Mucosa of descending colon (tissue), 3 donors: Measurements from ENCODE around the gene HDAC7. TPM values are rescaled to one million over a fixed set of nuclear protein-coding genes. Genes with fewer than 3 reads are reported as not detected.
A peak's percentile ranks its signal among the peaks of the same experiment; 100 is the strongest.
"Not testable (repeated sequence)": the region's sequence is repeated elsewhere in the genome, so short reads cannot be mapped to it uniquely, and the experiment has no call there.

Source experiments
- ATAC-seq: fragments of 200-7000 bp; cut with Tn5 transposase; one replicate; pipeline ENCODE4 v1.9.1; 2020; ENCODE audit warnings: mild to moderate bottlenecking, moderate library complexity
- DNase-seq, 3 donors: peaks; one replicate each; pipeline ENCODE4 v3.0.0-alpha.2; 2020
- H3K36me3 ChIP-seq: fragments of 200-600 bp; one replicate; pipeline ENCODE4 v1.8.0; 2021; ENCODE audit warnings: low read depth, mild to moderate bottlenecking
- H3K4me1 ChIP-seq: fragments of 200-600 bp; one replicate; pipeline ENCODE4 v1.8.0; 2021; ENCODE audit warnings: low read depth, mild to moderate bottlenecking
- H3K4me3 ChIP-seq: fragments of 200-600 bp; one replicate; pipeline ENCODE4 v1.8.0; 2021; ENCODE audit warnings: mild to moderate bottlenecking
- H3K9me3 ChIP-seq: fragments of 200-600 bp; one replicate; pipeline ENCODE4 v1.8.0; 2021; ENCODE audit warnings: mild to moderate bottlenecking
- CTCF ChIP-seq: fragments of 200-600 bp; IDR thresholded peaks from one replicate; pipeline ENCODE4 v1.8.0; 2022; ENCODE audit warnings: antibody characterized with exemption, mild to moderate bottlenecking
- intact Hi-C, 2 donors: fragments of 100-400 bp; cut with DNase I in 1 of 2; cut with micrococcal nuclease in 1 of 2; formaldehyde crosslinking; loops; one replicate each; pipeline versions ENCODE4 v1.11.0 to v1.11.1; 2022; cut with DNase I, micrococcal nuclease
- total RNA-seq, 3 donors: library from RNA; stranded (reverse); fragmentation: NEBNext Ultra II Directional in 2 of 3; extraction: Animal tissue kit (Norgen Biotek cat#: 25700) in 2 of 3; gene quantifications; one replicate each; pipeline versions ENCODE4 v1.2.1 to v1.2.4, GENCODE V29; 2021 to 2023
- donor health status: DM: no; HTN: no; CAD: no; lungs with moderate emphysema.
- donor health status: DM: no; HTN: no; CAD: no.
- donor health status: DM: no; HTN: yes; CAD: no.

HDAC7 gene
- total RNA-seq, 3 donors from 2014 or later = 19.5 to 67.4 (median 33.2) TPM

DNA sequence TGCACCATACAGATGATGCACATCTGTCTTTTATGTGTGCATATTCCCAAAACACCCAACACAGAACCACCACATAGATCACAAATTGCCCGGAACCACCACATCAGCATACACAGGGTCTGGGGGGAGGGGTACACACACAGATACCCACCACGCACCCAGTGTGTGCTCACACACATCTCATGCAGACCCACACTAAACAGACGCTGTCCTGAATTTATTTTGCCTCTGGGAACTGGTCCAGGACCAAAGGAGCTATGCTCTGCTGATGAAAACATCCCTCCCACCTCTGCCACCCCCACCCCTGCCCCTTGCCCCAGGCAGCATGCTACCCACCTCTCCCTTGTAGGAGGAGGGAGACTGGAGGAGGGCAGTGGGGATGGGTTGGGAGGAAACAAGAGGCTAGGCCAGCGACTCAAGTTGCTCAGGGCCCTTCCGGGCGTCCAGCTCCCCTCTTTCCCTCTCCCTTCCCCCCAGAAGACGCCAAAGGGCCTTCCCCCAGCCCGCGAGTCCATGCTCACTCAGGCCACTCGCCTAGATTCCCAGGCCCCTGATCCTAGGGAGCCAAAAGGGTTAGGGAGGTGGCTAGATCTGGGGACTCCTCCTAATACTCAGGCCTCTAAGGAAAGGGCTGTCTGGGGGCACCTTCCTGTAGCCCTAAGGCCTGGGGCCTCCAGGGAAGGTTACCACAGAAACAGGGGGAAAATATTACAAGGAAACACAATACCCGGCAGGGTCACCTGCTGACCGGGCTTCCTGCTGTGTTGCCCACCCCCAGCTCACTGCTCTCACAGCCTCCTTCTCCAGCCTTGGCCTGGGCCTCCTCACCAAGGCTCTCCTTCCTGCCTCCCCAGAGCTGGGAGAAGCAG lies 3.1 kb downstream of the HDAC7 start:
- DNase-seq (no peak), ATAC-seq (no peak)
- peaks cover 38% of the 10 kb centered on the region for H3K4me1 ChIP-seq
- H3K36me3 ChIP-seq = no peaks in the 10 kb centered on the region
- no peak overlapping the region for H3K4me3 ChIP-seq
- H3K9me3 ChIP-seq = no peaks in the 10 kb centered on the region
- no peak for TF ChIP-seq CTCF
- intact Hi-C loops = no loop called here

- H3K36me3 ChIP-seq, H3K4me3 ChIP-seq, H3K9me3 ChIP-seq, DNase-seq, ATAC-seq, intact Hi-C loops: not testable (repeated sequence)
- H3K4me1 ChIP-seq = peaks cover 39% of the 10 kb centered on the region
These were observed 4.3 kb downstream of the HDAC7 start for GRCh38 chr12:47815447-47815846.

DNA sequence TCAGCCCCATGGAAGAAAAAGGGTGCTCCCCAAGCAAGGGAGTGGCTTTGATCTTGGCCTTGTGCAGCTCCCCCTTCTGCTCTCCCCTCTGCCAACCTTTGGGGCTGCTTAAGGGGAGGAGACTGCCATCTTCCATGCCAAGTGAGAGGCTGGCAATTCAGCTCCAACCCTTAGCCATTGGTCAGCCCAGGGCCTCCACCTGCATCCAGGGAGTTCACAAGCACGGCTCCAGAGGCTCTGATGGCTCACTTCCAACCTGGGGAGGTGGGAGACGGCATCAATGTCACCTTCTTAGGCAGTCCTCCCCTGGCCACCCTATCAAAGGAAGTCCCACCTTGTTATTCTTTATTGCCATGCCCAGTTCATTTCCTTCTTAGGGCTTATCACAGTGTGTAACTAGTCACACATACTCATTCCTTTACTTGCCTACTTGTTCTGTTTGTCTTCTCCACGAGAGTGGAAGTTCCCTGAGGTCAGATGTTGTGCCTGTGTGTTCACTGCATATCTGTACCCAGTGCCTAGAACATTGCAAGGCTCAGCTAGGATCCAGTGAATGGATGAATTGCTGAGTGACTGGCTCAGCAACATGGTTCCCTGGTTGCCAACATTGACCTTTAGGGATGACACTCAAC lies 5.0 kb downstream of the HDAC7 start:
- DNase-seq (peak in 1 of 3 donors; percentile 41), ATAC-seq (no peak)
- H3K4me3 ChIP-seq = no peak overlapping the region
- no peaks in the 10 kb centered on the region for H3K36me3 ChIP-seq
- peaks cover 46% of the 10 kb centered on the region for H3K4me1 ChIP-seq
- TF ChIP-seq CTCF = no peak
- intact Hi-C loops = no loop called here
- no peaks in the 10 kb centered on the region for H3K9me3 ChIP-seq

DNA sequence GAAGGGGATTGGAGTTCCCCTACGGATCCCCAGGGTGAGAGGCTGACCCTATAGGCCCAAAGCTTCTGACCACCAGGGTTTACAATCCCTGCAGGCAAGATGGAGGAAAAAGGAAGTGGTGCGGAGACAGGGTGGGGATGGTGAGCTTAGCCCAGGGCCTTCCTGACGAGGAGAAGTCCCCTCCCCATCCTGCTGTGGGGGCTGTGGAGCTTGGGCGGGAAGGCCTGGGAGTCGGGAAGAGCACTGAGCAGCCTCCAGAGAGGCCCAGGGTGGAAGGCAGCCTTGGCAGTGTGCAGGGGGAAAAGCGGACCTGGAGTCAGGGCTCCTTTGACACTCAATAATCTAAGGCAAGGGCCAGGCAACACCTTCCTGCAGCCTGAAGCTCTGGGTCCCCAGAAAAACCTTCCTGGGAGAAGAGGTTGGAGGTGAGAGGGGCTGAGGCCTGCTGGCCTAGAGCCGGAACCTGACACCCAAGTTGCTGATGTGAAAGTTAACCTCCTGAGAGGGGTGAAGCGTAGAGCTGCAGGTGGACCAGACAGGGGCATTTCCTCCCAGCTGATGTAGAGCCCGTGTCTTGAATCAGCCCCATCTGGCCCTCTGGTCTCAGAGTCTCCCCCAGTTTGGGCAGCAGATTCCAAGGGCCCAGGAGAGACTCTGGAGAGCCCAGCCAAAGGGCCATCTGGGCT lies 6.0 kb downstream of the HDAC7 start:
- Histone ChIP-seq H3K9me3 (no peaks in the 10 kb centered on the region), H3K4me1 (peaks cover 56% of the 10 kb centered on the region), H3K36me3 (no peaks in the 10 kb centered on the region), H3K4me3 (peak overlapping the region; percentile 9)
- DNase-seq (peak in 2 of 3 donors; percentile 30 to 59), ATAC-seq (peak; percentile 21)
- intact Hi-C loops = no loop called here
- no peak for TF ChIP-seq CTCF

DNA sequence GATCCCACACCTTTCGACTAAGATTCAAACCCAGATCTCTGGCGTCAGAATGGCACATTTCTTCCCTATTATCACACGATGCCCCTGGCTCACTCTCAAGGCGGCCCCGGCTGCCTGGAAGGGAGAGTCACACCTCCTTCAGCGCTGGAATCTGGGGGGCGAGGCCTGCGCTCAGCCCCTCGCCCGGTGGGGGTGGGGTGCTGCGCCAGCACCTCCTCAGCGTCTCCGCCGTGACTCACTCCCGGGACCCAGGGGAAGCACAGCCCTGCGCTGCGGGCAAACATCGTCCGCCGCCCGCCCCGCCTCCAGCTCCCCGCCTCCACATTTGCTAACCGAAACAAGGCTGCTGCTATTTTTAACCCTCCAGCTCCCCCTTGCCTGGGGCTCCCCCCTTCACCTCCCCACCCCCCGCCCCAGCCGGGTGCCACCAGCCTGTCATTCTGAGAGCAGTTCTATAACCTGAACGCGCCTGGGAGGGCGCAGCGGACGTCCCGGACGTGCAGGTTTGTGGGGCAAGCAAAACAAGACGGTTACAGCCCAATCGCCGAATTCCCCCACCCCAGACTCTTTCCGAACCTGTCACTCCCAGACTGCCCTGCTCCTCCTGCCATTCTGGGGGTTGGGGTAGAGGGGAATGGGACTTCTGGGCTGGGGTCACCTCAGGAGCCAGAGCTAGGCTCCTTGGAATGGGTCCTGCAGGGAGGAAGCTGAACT lies 6.7 kb downstream of the HDAC7 start:
- Histone ChIP-seq H3K4me1 (peaks cover 63% of the 10 kb centered on the region), H3K36me3 (no peaks in the 10 kb centered on the region), H3K4me3 (peak overlapping the region; percentile 9), H3K9me3 (no peaks in the 10 kb centered on the region)
- ATAC-seq (peak; percentile 83), DNase-seq (peak; percentile 82 to 95 (median 88))
- intact Hi-C loops = no loop called here
- TF ChIP-seq CTCF = no peak
